ENCODE measurements around the gene NYAP1.

DNA sequence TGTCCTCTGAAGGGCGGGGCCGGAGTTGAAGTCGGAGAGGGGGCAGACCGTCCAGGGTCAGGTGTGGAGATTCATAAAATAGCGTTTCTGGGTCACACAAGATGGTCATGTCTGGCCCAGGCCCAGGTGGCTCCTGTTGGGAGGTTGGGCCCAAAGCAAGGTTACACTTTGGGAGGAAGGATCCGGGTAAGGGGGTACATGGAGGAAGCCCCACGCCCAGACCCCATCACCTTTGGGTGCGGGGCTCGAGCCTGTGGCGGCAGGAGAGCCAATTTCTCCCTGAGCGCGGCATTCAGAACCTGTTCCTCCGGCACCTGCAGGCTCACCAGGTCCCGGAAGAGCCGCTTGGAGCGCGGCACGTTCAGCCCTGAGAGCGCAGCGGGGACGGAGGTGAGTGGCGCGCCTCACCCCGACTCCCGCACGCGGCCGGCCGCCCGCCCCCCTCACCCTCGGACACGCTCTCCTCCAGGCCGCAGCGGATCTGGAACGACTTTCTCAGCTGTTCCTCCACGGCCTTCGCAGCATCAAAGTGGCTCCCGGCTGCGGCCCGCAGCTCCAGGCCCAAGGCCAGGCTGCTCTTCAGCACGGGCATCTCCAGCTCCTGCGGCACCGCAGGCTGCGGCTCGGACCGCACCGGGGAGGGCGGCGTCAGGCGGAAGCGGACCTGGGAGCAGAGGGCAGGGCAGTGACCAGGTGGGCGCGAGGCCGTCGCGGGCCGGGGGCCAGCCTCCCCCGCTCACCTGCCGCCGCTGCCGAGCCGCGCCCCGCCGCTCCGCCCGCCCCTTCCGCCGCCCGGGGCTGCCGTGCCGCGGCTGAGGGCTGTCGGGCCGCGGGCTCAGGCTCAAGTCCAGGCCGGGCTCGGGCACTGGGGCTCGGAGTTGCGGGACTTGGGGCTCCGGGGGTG, 48.1 kb upstream of the NYAP1 start:
- TF ChIP-seq, protein P1, sequence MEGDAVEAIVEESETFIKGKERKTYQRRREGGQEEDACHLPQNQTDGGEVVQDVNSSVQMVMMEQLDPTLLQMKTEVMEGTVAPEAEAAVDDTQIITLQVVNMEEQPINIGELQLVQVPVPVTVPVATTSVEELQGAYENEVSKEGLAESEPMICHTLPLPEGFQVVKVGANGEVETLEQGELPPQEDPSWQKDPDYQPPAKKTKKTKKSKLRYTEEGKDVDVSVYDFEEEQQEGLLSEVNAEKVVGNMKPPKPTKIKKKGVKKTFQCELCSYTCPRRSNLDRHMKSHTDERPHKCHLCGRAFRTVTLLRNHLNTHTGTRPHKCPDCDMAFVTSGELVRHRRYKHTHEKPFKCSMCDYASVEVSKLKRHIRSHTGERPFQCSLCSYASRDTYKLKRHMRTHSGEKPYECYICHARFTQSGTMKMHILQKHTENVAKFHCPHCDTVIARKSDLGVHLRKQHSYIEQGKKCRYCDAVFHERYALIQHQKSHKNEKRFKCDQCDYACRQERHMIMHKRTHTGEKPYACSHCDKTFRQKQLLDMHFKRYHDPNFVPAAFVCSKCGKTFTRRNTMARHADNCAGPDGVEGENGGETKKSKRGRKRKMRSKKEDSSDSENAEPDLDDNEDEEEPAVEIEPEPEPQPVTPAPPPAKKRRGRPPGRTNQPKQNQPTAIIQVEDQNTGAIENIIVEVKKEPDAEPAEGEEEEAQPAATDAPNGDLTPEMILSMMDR (IDR thresholded peaks at IDR 0.05; ENCODE audit: insufficient read depth, low read length, poor library complexity, severe bottlenecking), result no peak
- TF ChIP-seq EZH2phosphoT487 (conservative IDR thresholded peaks at IDR 0.05; ENCODE audit: low read length), result no peak

Measured in SU-DHL-6 (cell line).